IMR-90 (cell line): ENCODE data around the gene RNF32. TPM values are rescaled to one million over a fixed set of nuclear protein-coding genes. Genes with fewer than 3 reads are reported as not detected.

Experiments used
- ATAC-seq: fragments of 200-7000 bp; cut with Tn5 transposase; 2 replicates; pipeline ENCODE4 v1.9.1; 2020; ENCODE audit warnings: low read depth, mild to moderate bottlenecking, moderate library complexity
- BruUV-seq: library from RNA; stranded (reverse); fragments of 400-500 nt; replicated peaks from 2 replicates; lab custom pipeline; 2021; lab: Mats Ljungman, UMichigan
- CTCF ChIA-PET: fragments of 300-600 bp; formaldehyde crosslinking; extraction: SDS; loops from one replicate; lab custom pipeline; 2021; ENCODE audit warnings: antibody characterized with exemption; lab: Yijun Ruan, JAX
- POLR2A ChIA-PET: fragments of 300-600 bp; sonication (Branson Sonifier 250); formaldehyde crosslinking; loops from one replicate; lab custom pipeline; 2022; ENCODE audit warnings: antibody characterized with exemption; ENCODE audit not compliant: unreplicated experiment; lab: Charles Lee
- DNase-seq: peaks from one replicate; pipeline ENCODE4 v3.0.0; 2013
- H2AFZ ChIP-seq: replicated peaks from 2 replicates; pipeline ENCODE3; 2013; ENCODE audit warnings: low read length, mild to moderate bottlenecking; ENCODE audit not compliant: poor library complexity
- H2AK5ac ChIP-seq: 2 replicates; pipeline ENCODE4 v1.6.1; 2013; ENCODE audit warnings: low read depth, low read length, inconsistent platforms
- H2AK9ac ChIP-seq: replicated peaks from 2 replicates; pipeline ENCODE3; 2013; ENCODE audit warnings: mild to moderate bottlenecking, low read depth, low read length, moderate library complexity; ENCODE audit not compliant: poor library complexity
- H2BK120ac ChIP-seq: 2 replicates; pipeline ENCODE4 v1.6.1; 2013; ENCODE audit warnings: low read depth, low read length, inconsistent platforms
- H2BK15ac ChIP-seq: 3 replicates; pipeline ENCODE4 v1.6.1; 2013; ENCODE audit warnings: low read depth, low read length, inconsistent platforms
- H2BK20ac ChIP-seq: 2 replicates; pipeline ENCODE4 v1.6.1; 2013; ENCODE audit warnings: low read depth, mild to moderate bottlenecking, inconsistent platforms, low read length, moderate library complexity
- H2BK5ac ChIP-seq: 2 replicates; pipeline ENCODE4 v1.6.1; 2013; ENCODE audit warnings: mild to moderate bottlenecking, low read depth, low read length, inconsistent platforms; ENCODE audit not compliant: poor library complexity, severe bottlenecking
- H3K14ac ChIP-seq: replicated peaks from 2 replicates; pipeline ENCODE4 v1.6.1; 2013; ENCODE audit warnings: low read depth, low read length, inconsistent platforms
- H3K18ac ChIP-seq: 2 replicates; pipeline ENCODE4 v1.6.1; 2013; ENCODE audit warnings: low read depth, low read length, control low read depth
- H3K23ac ChIP-seq: 2 replicates; pipeline ENCODE4 v1.6.1; 2013; ENCODE audit warnings: low read depth, low read length, inconsistent platforms
- H3K27ac ChIP-seq: 2 replicates; pipeline ENCODE4 v1.5.1; 2013; ENCODE audit warnings: mild to moderate bottlenecking, control low read depth, low read length; ENCODE audit not compliant: insufficient read depth
- H3K27me3 ChIP-seq: 2 replicates; pipeline ENCODE4 v1.6.1; 2013; ENCODE audit warnings: low read length; ENCODE audit not compliant: control insufficient read depth, insufficient read depth
- H3K36me3 ChIP-seq: 2 replicates; pipeline ENCODE4 v1.6.1; 2013; ENCODE audit warnings: low read length, mixed read lengths; ENCODE audit not compliant: control insufficient read depth, insufficient read depth
- H3K4ac ChIP-seq: 2 replicates; pipeline ENCODE4 v1.6.1; 2013; ENCODE audit warnings: low read depth, low read length, inconsistent platforms
- H3K4me1 ChIP-seq: 2 replicates; pipeline ENCODE4 v1.6.1; 2013; ENCODE audit warnings: low read length, mixed read lengths; ENCODE audit not compliant: control insufficient read depth, insufficient read depth
- H3K4me2 ChIP-seq: 2 replicates; pipeline ENCODE4 v1.6.1; 2013; ENCODE audit warnings: low read depth, mild to moderate bottlenecking, control low read depth, low read length, moderate library complexity
- H3K4me3 ChIP-seq: 2 replicates; pipeline ENCODE4 v1.5.1; 2013; ENCODE audit warnings: low read depth, mild to moderate bottlenecking, control low read depth, low read length, moderate library complexity; ENCODE audit not compliant: insufficient read depth
- H3K56ac ChIP-seq: 2 replicates; pipeline ENCODE4 v1.6.1; 2013; ENCODE audit warnings: low read length, inconsistent platforms; ENCODE audit not compliant: insufficient read depth; ENCODE audit errors: extremely low read depth
- H3K79me1 ChIP-seq, 2 experiments: 2 replicates each; pipeline ENCODE4 v1.6.1; 2013; ENCODE audit warnings: low read length in 2 of 2, inconsistent platforms in 1 of 2, low read depth in 1 of 2
- H3K9ac ChIP-seq: 2 replicates; pipeline ENCODE4 v1.6.1; 2013; ENCODE audit warnings: low read depth, low read length, control low read depth
- H3K9me1 ChIP-seq: 2 replicates; pipeline ENCODE4 v1.6.1; 2013; ENCODE audit warnings: low read length, inconsistent platforms; ENCODE audit not compliant: insufficient read depth
- H3K9me3 ChIP-seq: 2 replicates; pipeline ENCODE4 v1.6.1; 2013; ENCODE audit warnings: low read length; ENCODE audit not compliant: control insufficient read depth, insufficient read depth
- H4K20me1 ChIP-seq: 2 replicates; pipeline ENCODE4 v1.6.1; 2013; ENCODE audit warnings: low read length, inconsistent platforms; ENCODE audit not compliant: insufficient read depth
- H4K5ac ChIP-seq: 2 replicates; pipeline ENCODE4 v1.6.1; 2013; ENCODE audit warnings: mild to moderate bottlenecking, low read depth, low read length, control low read depth
- H4K8ac ChIP-seq, 2 experiments: 2 replicates each; pipeline ENCODE4 v1.6.1; 2013; ENCODE audit warnings: low read depth in 2 of 2, low read length in 2 of 2, control low read depth in 1 of 2, inconsistent platforms in 1 of 2
- H4K91ac ChIP-seq: 2 replicates; pipeline ENCODE4 v1.6.1; 2013; ENCODE audit warnings: low read depth, low read length, inconsistent platforms; ENCODE audit not compliant: insufficient read depth
- CEBPB ChIP-seq: IDR thresholded peaks from 2 replicates; pipeline ENCODE4 v1.6.1; 2012; ENCODE audit warnings: low read depth, low read length, improper control_type of control experiment
- MAZ ChIP-seq: IDR thresholded peaks from 2 replicates; pipeline ENCODE4 v1.6.1; 2012; ENCODE audit warnings: low read depth, mild to moderate bottlenecking, low read length, improper control_type of control experiment, moderate library complexity, borderline replicate concordance
- MXI1 ChIP-seq: IDR thresholded peaks from 2 replicates; pipeline ENCODE4 v1.6.1; 2012; ENCODE audit warnings: low read depth, mild to moderate bottlenecking, low read length, moderate library complexity, borderline replicate concordance
- NFE2L2 ChIP-seq: fragments of 150-350 bp; IDR thresholded peaks from 2 replicates; pipeline ENCODE4 v1.6.1; 2016; ENCODE audit warnings: low read depth, mild to moderate bottlenecking, low read length
- POLR2A ChIP-seq: IDR thresholded peaks from 2 replicates; pipeline ENCODE4 v1.6.1; 2012; ENCODE audit warnings: mild to moderate bottlenecking, low read depth, low read length
- RAD21 ChIP-seq: IDR thresholded peaks from 2 replicates; pipeline ENCODE4 v1.6.1; 2012; ENCODE audit warnings: low read length, improper control_type of control experiment
- RFX5 ChIP-seq: IDR thresholded peaks from 2 replicates; pipeline ENCODE4 v1.8.0; 2012; ENCODE audit warnings: low read depth, mild to moderate bottlenecking, low read length, moderate library complexity
- WGBS, 2 experiments: methylation state at CpG; one replicate each; pipeline versions ENCODE4 v1.1.5 to v1.1.7; 2013; ENCODE audit warnings: missing lambda C conversion rate in 2 of 2; ENCODE audit not compliant: insufficient read length in 1 of 2; ENCODE audit errors: extremely low coverage in 2 of 2; 5-methylcytosine and 5-hydroxymethylcytosine counted together
- dilution Hi-C: fragments of 300-500 bp; cut with HindIII; formaldehyde crosslinking; loops from one replicate; pipeline ENCODE4 v1.14.3; 2018; ENCODE audit warnings: low sequenced_read_pairs; ENCODE audit not compliant: unreplicated experiment
- in situ Hi-C: fragments of 300-500 bp; cut with MboI; formaldehyde crosslinking; loops from 3 replicates; pipeline ENCODE4 v1.14.3; 2019; ENCODE audit warnings: low sequenced_read_pairs, inconsistent platforms, mixed read lengths
- intact Hi-C: fragments of 100-400 bp; cut with micrococcal nuclease; formaldehyde crosslinking; loops from 2 replicates; pipeline ENCODE4 v1.10.0; 2022
- polyA plus RNA-seq, 3 experiments: library from polyadenylated mRNA; depleted of rRNA; stranded (reverse); fragments of >200 nt; gene quantifications; 2 replicates each; pipeline ENCODE4 v1.2.3, GENCODE V29; 2012; ENCODE audit warnings: low replicate concordance in 1 of 3
- total RNA-seq: library from RNA; depleted of rRNA; stranded (reverse); fragments of >200 nt; gene quantifications from 2 replicates; pipeline ENCODE4 v1.2.3, GENCODE V29; 2012
- TF ChIP-seq, protein P1 (sequence below): fragments of 150-350 bp; IDR thresholded peaks from 2 replicates; pipeline ENCODE4 v1.6.1; 2016; ENCODE audit warnings: low read depth, mild to moderate bottlenecking, low read length, moderate library complexity, borderline replicate concordance

RNF32 gene
- total and polyA plus RNA-seq, 2 of the 4 experiments (the other 2 are of a cell fraction): 0.36 to 0.63 TPM

DNA sequence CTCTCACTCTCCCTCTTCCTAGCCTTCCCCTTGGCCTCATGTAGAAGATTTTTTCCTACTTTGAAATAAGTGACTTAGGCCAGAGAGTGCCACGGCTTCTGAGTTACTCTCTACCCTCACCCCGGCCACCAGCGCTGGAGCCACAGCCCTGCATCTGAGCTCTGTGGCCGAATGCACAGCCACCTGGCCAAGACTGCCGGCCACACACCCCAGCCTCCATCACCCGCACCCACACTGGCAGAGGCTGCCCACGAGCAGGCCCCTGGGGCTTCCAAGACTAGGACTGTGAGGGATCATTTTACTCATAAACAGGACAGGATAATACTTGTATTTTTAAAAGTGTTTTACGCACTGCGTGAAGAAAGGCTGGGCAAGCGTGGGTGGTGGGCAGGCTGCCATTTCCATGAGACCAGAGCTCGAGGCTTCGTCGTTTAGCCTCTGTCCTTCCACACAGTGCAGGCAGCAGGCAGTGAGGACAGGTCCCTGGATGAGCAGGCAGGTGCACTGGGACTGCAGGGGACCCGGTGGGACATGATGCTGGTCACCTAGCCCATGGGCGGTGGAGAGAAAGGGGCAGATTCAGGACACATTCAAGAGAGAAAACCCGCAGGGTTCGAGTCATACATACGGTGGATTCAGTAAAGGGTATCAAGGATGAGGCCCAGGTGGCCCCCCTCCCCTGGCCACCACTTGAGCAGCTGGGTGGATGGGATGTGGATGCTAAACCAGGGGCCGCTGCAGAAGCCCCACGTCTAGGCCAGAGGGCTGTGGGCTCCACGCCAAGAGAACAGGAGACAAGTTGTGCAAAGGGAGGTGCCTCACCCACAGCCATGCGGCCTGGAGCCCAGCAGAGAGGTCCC is 35.5 kb upstream of the RNF32 start:
- Histone ChIP-seq H3K27ac (no peak overlapping the region), H3K18ac (no peak overlapping the region), H2AFZ (peak overlapping the region; percentile 15), H2AK9ac (no peak overlapping the region), H3K4me3 (no peak overlapping the region), H3K4ac (no peak overlapping the region), H4K20me1 (no peaks in the 10 kb centered on the region), H4K5ac (no peak overlapping the region), H3K4me2 (no peak overlapping the region), H3K79me1 (no peaks in the 10 kb centered on the region), H3K56ac (no peak overlapping the region), H3K9ac (no peak overlapping the region), H3K9me3 (no peaks in the 10 kb centered on the region), H3K14ac (no peak overlapping the region), H2BK5ac (no peak overlapping the region), H3K23ac (no peak overlapping the region), H3K27me3 (no peaks in the 10 kb centered on the region; the same call in 1 of the 2 replicates), H3K36me3 (no peaks in the 10 kb centered on the region), H2BK120ac (no peak overlapping the region), H2AK5ac (no peak overlapping the region), H4K8ac (no peak overlapping the region), H2BK20ac (no peak overlapping the region), H3K4me1 (no peaks in the 10 kb centered on the region), H4K91ac (no peak overlapping the region), H2BK15ac (no peak overlapping the region), H3K9me1 (no peaks in the 10 kb centered on the region)
- DNase-seq (no peak), ATAC-seq (no peak)
- intact Hi-C loops: no loop called here
- no TSS peak for BruUV-seq
- dilution Hi-C loops: no loop called here
- ChIA-PET CTCF (no interaction called here), POLR2A (no interaction called here)
- in situ Hi-C loops: no loop called here
- TF ChIP-seq CEBPB: no peak
- TF ChIP-seq MXI1: no peak
- no peak for TF ChIP-seq POLR2A
- no peak for TF ChIP-seq RFX5
- no peak for TF ChIP-seq RAD21
- TF ChIP-seq, protein P1, sequence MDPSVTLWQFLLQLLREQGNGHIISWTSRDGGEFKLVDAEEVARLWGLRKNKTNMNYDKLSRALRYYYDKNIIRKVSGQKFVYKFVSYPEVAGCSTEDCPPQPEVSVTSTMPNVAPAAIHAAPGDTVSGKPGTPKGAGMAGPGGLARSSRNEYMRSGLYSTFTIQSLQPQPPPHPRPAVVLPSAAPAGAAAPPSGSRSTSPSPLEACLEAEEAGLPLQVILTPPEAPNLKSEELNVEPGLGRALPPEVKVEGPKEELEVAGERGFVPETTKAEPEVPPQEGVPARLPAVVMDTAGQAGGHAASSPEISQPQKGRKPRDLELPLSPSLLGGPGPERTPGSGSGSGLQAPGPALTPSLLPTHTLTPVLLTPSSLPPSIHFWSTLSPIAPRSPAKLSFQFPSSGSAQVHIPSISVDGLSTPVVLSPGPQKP: no peak
- no peak for TF ChIP-seq NFE2L2
- no peak for TF ChIP-seq MAZ
- 82% methylated on average over 13 of the region's 22 CpGs; no CpG with 5 or more reads in 1 of the 2 experiments for WGBS, 2 experiments
